Measurements from ENCODE around the gene CAPN10.

Gene CAPN10

GRCh38 chr2:240635121-240635997, 48.8 kb downstream of the CAPN10 start:
- in situ Hi-C loops (cut with MboI; ENCODE audit: low sequenced_read_pairs) = no loop called here

GRCh38 chr2:240635998-240636547, 49.5 kb downstream of the CAPN10 start:
- in situ Hi-C loops (cut with MboI; ENCODE audit: low sequenced_read_pairs) = no loop called here

- in situ Hi-C loops (cut with MboI; ENCODE audit: low sequenced_read_pairs) = no loop called here
These were observed 50.1 kb downstream of the CAPN10 start for GRCh38 chr2:240636563-240637115.

- in situ Hi-C loops (cut with MboI; ENCODE audit: low sequenced_read_pairs) = no loop called here
These were observed 50.8 kb downstream of the CAPN10 start for GRCh38 chr2:240637116-240637900.

- in situ Hi-C loops (cut with MboI; ENCODE audit: low sequenced_read_pairs) = no loop called here
These were observed 51.4 kb downstream of the CAPN10 start for GRCh38 chr2:240637901-240638345.

GRCh38 chr2:240638512-240639160, 52.1 kb downstream of the CAPN10 start:
- in situ Hi-C loops (cut with MboI; ENCODE audit: low sequenced_read_pairs) = no loop called here

GRCh38 chr2:240639566-240639965, 53.0 kb downstream of the CAPN10 start:
- in situ Hi-C loops (cut with MboI; ENCODE audit: low sequenced_read_pairs) = no loop called here

GRCh38 chr2:240640939-240641338, 54.4 kb downstream of the CAPN10 start:
- in situ Hi-C loops (cut with MboI; ENCODE audit: low sequenced_read_pairs) = no loop called here

GRCh38 chr2:240642061-240642805, 55.7 kb downstream of the CAPN10 start:
- in situ Hi-C loops (cut with MboI; ENCODE audit: low sequenced_read_pairs) = no loop called here

- in situ Hi-C loops (cut with MboI; ENCODE audit: low sequenced_read_pairs) = no loop called here
These were observed 56.2 kb downstream of the CAPN10 start for GRCh38 chr2:240642806-240643092.

- in situ Hi-C loops (cut with MboI; ENCODE audit: low sequenced_read_pairs) = no loop called here
These were observed 56.7 kb downstream of the CAPN10 start for GRCh38 chr2:240643093-240643810.

- in situ Hi-C loops (cut with MboI; ENCODE audit: low sequenced_read_pairs) = no loop called here
These were observed 57.2 kb downstream of the CAPN10 start for GRCh38 chr2:240643811-240644150.

- in situ Hi-C loops (cut with MboI; ENCODE audit: low sequenced_read_pairs) = no loop called here
These were observed 57.7 kb downstream of the CAPN10 start for GRCh38 chr2:240644171-240644651.

- in situ Hi-C loops (cut with MboI; ENCODE audit: low sequenced_read_pairs) = no loop called here
These were observed 58.3 kb downstream of the CAPN10 start for GRCh38 chr2:240644859-240645301.

GRCh38 chr2:240645346-240645745, 58.8 kb downstream of the CAPN10 start:
- in situ Hi-C loops (cut with MboI; ENCODE audit: low sequenced_read_pairs) = no loop called here

GRCh38 chr2:240645801-240646175, 59.3 kb downstream of the CAPN10 start:
- in situ Hi-C loops (cut with MboI; ENCODE audit: low sequenced_read_pairs) = no loop called here

GRCh38 chr2:240646176-240646899, 59.8 kb downstream of the CAPN10 start:
- in situ Hi-C loops (cut with MboI; ENCODE audit: low sequenced_read_pairs) = no loop called here

GRCh38 chr2:240646900-240647502, 60.5 kb downstream of the CAPN10 start:
- in situ Hi-C loops (cut with MboI; ENCODE audit: low sequenced_read_pairs) = no loop called here
